HepG2 (cell line): ENCODE results near the gene RNU6-1. TPM values are rescaled to one million over a fixed set of nuclear protein-coding genes. Genes with fewer than 3 reads are reported as not detected.

Experiments used
- CAMTA2 ChIP-seq: sonication (generic); formaldehyde crosslinking; IDR thresholded peaks from 2 replicates; pipeline ENCODE4 v1.4.0; 2020; ENCODE audit warnings: mild to moderate bottlenecking, missing genetic modification reagents, borderline replicate concordance
- ETV5 ChIP-seq: IDR thresholded peaks from 2 replicates; pipeline ENCODE4 v1.6.1; 2018; ENCODE audit warnings: missing biosample characterization, missing genetic modification reagents, inconsistent platforms, borderline replicate concordance
- HMG20B ChIP-seq: conservative IDR thresholded peaks from 2 replicates; pipeline ENCODE4 v1.6.1; 2016; ENCODE audit warnings: missing genetic modification reagents, missing compliant biosample characterization
- KAT8 ChIP-seq: IDR thresholded peaks from 2 replicates; pipeline ENCODE4 v1.6.1; 2016; ENCODE audit warnings: missing genetic modification reagents, missing compliant biosample characterization
- POGZ ChIP-seq: sonication (generic); formaldehyde crosslinking; IDR thresholded peaks from 2 replicates; pipeline ENCODE4 v1.4.0; 2020; ENCODE audit warnings: mild to moderate bottlenecking, missing genetic modification reagents
- REPIN1 ChIP-seq: sonication (generic); formaldehyde crosslinking; IDR thresholded peaks from 2 replicates; pipeline ENCODE4 v1.8.0; 2022; ENCODE audit warnings: missing genetic modification reagents, low read depth, mild to moderate bottlenecking, borderline replicate concordance
- REXO4 ChIP-seq: sonication (generic); formaldehyde crosslinking; IDR thresholded peaks from 2 replicates; pipeline ENCODE4 v1.8.0; 2022; ENCODE audit warnings: missing genetic modification reagents, mild to moderate bottlenecking, borderline replicate concordance
- TCF12 ChIP-seq, 2 experiments: fragments of 450-650 bp in 1 of 2; sonication (generic) in 1 of 2; formaldehyde crosslinking in 1 of 2; IDR thresholded peaks; 2 replicates each; pipeline versions ENCODE4 v1.6.1 to v1.8.0; 2017 to 2022; ENCODE audit warnings: antibody characterized with exemption in 1 of 2, mild to moderate bottlenecking in 1 of 2, missing genetic modification reagents in 1 of 2, moderate library complexity in 1 of 2
- ZFP62 ChIP-seq: sonication (generic); formaldehyde crosslinking; IDR thresholded peaks from 2 replicates; pipeline ENCODE4 v1.4.0; 2020; ENCODE audit warnings: missing genetic modification reagents
- ZNF782 ChIP-seq: sonication (generic); formaldehyde crosslinking; IDR thresholded peaks from 2 replicates; pipeline ENCODE4 v1.4.0; 2020; ENCODE audit warnings: missing genetic modification reagents, mild to moderate bottlenecking, borderline replicate concordance
- polyA plus RNA-seq, 8 experiments: library from polyadenylated mRNA; depleted of rRNA in 3 of 8; stranded (reverse) in 7 of 8; unstranded in 1 of 8; fragments of >200 nt; fragmentation: Illumina TruSeq in 4 of 8; extraction: Trizol in 4 of 8; gene quantifications; 2 replicates each; pipeline versions ENCODE4 v1.2.1 to v1.2.3, GENCODE V29; 2011 to 2016; ENCODE audit warnings: low read depth in 4 of 8, missing spikeins in 1 of 8, mixed read lengths in 1 of 8; ENCODE audit not compliant: insufficient read depth in 1 of 8
- total RNA-seq, 5 experiments: library from RNA; depleted of rRNA; stranded (reverse); fragments of >200 nt; fragmentation: Illumina TruSeq; extraction: Trizol; gene quantifications; 2 replicates each; pipeline ENCODE4 v1.2.3, GENCODE V29; 2016; ENCODE audit warnings: low read depth in 1 of 5
- TF ChIP-seq, protein P1 (sequence below): sonication (generic); formaldehyde crosslinking; IDR thresholded peaks from 2 replicates; pipeline ENCODE4 v1.4.0; 2020; ENCODE audit warnings: missing genetic modification reagents
- TF ChIP-seq, protein P2 (sequence below): sonication (generic); formaldehyde crosslinking; IDR thresholded peaks from 2 replicates; pipeline ENCODE4 v1.4.0; 2020; ENCODE audit warnings: mild to moderate bottlenecking, missing genetic modification reagents
- TF ChIP-seq, protein P3 (sequence below): IDR thresholded peaks from 2 replicates; pipeline ENCODE4 v1.6.1; 2016; ENCODE audit warnings: mild to moderate bottlenecking
- TF ChIP-seq, protein P4 (sequence below): sonication (generic); formaldehyde crosslinking; conservative IDR thresholded peaks from 2 replicates; pipeline ENCODE4 v1.8.0; 2022; ENCODE audit warnings: low read depth, missing genetic modification reagents
- TF ChIP-seq, protein P5 (sequence below): sonication (generic); formaldehyde crosslinking; IDR thresholded peaks from 2 replicates; pipeline ENCODE4 v1.4.0; 2020; ENCODE audit warnings: missing genetic modification reagents; ENCODE audit errors: not compliant biosample characterization

Gene RNU6-1
- total and polyA plus RNA-seq, 2 of the 13 experiments (the other 11 are each of a cell fraction or from before 2014, with no cell fraction given) = under 0.01 TPM; not detected in 1

DNA sequence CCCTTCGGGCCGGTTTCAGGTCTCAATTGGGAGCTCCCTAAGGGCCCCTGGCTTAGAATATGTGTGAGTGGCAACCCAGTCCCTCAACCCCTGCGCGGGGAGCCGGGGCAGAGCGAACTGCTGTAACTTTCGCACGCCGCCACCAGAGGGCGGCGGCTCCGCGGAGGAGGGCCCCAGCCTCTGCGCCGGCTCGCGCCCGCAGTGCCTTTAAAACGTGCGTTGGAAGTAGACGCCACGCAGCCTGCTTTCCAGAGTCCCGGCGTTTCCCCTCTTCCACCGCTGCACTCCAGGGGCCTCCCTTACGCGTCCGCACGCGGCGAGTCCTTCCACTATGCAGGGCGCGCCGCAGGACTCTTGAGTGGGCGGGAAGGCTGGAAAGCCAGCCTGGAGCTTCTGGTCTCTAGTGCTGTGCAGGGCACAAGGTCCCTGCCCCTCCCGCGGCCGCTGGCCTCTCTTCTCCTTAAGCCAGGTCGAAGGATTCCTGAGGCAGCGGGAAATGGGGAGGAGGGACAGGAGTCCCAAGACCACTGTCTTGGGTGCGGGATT lies 23.7 kb upstream of the RNU6-1 start (continued):
- TF ChIP-seq, protein P1, sequence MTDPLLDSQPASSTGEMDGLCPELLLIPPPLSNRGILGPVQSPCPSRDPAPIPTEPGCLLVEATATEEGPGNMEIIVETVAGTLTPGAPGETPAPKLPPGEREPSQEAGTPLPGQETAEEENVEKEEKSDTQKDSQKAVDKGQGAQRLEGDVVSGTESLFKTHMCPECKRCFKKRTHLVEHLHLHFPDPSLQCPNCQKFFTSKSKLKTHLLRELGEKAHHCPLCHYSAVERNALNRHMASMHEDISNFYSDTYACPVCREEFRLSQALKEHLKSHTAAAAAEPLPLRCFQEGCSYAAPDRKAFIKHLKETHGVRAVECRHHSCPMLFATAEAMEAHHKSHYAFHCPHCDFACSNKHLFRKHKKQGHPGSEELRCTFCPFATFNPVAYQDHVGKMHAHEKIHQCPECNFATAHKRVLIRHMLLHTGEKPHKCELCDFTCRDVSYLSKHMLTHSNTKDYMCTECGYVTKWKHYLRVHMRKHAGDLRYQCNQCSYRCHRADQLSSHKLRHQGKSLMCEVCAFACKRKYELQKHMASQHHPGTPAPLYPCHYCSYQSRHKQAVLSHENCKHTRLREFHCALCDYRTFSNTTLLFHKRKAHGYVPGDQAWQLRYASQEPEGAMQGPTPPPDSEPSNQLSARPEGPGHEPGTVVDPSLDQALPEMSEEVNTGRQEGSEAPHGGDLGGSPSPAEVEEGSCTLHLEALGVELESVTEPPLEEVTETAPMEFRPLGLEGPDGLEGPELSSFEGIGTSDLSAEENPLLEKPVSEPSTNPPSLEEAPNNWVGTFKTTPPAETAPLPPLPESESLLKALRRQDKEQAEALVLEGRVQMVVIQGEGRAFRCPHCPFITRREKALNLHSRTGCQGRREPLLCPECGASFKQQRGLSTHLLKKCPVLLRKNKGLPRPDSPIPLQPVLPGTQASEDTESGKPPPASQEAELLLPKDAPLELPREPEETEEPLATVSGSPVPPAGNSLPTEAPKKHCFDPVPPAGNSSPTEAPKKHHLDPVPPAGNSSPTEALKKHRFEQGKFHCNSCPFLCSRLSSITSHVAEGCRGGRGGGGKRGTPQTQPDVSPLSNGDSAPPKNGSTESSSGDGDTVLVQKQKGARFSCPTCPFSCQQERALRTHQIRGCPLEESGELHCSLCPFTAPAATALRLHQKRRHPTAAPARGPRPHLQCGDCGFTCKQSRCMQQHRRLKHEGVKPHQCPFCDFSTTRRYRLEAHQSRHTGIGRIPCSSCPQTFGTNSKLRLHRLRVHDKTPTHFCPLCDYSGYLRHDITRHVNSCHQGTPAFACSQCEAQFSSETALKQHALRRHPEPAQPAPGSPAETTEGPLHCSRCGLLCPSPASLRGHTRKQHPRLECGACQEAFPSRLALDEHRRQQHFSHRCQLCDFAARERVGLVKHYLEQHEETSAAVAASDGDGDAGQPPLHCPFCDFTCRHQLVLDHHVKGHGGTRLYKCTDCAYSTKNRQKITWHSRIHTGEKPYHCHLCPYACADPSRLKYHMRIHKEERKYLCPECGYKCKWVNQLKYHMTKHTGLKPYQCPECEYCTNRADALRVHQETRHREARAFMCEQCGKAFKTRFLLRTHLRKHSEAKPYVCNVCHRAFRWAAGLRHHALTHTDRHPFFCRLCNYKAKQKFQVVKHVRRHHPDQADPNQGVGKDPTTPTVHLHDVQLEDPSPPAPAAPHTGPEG (CRISPR knock-in tag) = peak; percentile 73
- TF ChIP-seq HMG20B (CRISPR knock-in tag) = no peak
- no peak for TF ChIP-seq ZFP62 (CRISPR knock-in tag)
- TF ChIP-seq, protein P2, sequence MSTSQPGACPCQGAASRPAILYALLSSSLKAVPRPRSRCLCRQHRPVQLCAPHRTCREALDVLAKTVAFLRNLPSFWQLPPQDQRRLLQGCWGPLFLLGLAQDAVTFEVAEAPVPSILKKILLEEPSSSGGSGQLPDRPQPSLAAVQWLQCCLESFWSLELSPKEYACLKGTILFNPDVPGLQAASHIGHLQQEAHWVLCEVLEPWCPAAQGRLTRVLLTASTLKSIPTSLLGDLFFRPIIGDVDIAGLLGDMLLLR (CRISPR knock-in tag) = peak; percentile 66; the same call in 1 of the 2 replicates
- TF ChIP-seq REPIN1 (CRISPR knock-in tag) = peak; percentile 58; the same call in 1 of the 2 replicates
- TF ChIP-seq POGZ (CRISPR knock-in tag) = peak; percentile 84
- TF ChIP-seq, protein P3, sequence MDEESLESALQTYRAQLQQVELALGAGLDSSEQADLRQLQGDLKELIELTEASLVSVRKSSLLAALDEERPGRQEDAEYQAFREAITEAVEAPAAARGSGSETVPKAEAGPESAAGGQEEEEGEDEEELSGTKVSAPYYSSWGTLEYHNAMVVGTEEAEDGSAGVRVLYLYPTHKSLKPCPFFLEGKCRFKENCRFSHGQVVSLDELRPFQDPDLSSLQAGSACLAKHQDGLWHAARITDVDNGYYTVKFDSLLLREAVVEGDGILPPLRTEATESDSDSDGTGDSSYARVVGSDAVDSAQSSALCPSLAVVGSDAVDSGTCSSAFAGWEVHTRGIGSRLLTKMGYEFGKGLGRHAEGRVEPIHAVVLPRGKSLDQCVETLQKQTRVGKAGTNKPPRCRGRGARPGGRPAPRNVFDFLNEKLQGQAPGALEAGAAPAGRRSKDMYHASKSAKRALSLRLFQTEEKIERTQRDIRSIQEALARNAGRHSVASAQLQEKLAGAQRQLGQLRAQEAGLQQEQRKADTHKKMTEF = peak; percentile 83
- no peak for TF ChIP-seq CAMTA2 (CRISPR knock-in tag)
- peak; percentile 53; the same call in 1 of the 2 replicates for TF ChIP-seq ETV5 (CRISPR knock-in tag)
- no peak; the same call in 1 of the 2 replicates for TF ChIP-seq ZNF782
- TF ChIP-seq, protein P4, sequence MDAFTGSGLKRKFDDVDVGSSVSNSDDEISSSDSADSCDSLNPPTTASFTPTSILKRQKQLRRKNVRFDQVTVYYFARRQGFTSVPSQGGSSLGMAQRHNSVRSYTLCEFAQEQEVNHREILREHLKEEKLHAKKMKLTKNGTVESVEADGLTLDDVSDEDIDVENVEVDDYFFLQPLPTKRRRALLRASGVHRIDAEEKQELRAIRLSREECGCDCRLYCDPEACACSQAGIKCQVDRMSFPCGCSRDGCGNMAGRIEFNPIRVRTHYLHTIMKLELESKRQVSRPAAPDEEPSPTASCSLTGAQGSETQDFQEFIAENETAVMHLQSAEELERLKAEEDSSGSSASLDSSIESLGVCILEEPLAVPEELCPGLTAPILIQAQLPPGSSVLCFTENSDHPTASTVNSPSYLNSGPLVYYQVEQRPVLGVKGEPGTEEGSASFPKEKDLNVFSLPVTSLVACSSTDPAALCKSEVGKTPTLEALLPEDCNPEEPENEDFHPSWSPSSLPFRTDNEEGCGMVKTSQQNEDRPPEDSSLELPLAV = no peak
- TF ChIP-seq REXO4 (CRISPR knock-in tag) = 0 out of 2 replicates have a peak, but pooled peaks have one; percentile 28
- TF ChIP-seq KAT8 (CRISPR knock-in tag) = peak; percentile 68
- TF ChIP-seq, protein P5, sequence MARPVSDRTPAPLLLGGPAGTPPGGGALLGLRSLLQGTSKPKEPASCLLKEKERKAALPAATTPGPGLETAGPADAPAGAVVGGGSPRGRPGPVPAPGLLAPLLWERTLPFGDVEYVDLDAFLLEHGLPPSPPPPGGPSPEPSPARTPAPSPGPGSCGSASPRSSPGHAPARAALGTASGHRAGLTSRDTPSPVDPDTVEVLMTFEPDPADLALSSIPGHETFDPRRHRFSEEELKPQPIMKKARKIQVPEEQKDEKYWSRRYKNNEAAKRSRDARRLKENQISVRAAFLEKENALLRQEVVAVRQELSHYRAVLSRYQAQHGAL (CRISPR knock-in tag) = peak; percentile 58
- TF ChIP-seq TCF12 (IDR thresholded peaks at IDR 0.05) = no peak
- no peak; the same call in 1 of the 2 replicates for TF ChIP-seq TCF12 (CRISPR knock-in tag; IDR thresholded peaks at IDR 0.05)
